ENCODE results near the gene MCCC1.
"Not testable (repeated sequence)": the region's sequence is repeated elsewhere in the genome, so short reads cannot be mapped to it uniquely, and the experiment has no call there.

The MCCC1 gene

GRCh38 chr3:183006396-183007002, 92.8 kb downstream of the MCCC1 start:
- Mint-ChIP-seq H3K27me3 (no peaks in the 10 kb centered on the region), H3K27ac (no peak overlapping the region), H3K9me3 (ENCODE audit: low read depth) (no peaks in the 10 kb centered on the region), H3K36me3 (peaks cover 3% of the 10 kb centered on the region), H3K4me1 (ENCODE audit: low read depth) (no peaks in the 10 kb centered on the region), H3K4me3 (no peak overlapping the region)

- no peak overlapping the region for H3K4me3 Mint-ChIP-seq
- H3K36me3 Mint-ChIP-seq, result peaks cover 3% of the 10 kb centered on the region
- no peaks in the 10 kb centered on the region for H3K4me1 Mint-ChIP-seq (ENCODE audit: low read depth)
- H3K9me3 Mint-ChIP-seq (ENCODE audit: low read depth), result peaks cover 4% of the 10 kb centered on the region
- H3K27me3 Mint-ChIP-seq, result no peaks in the 10 kb centered on the region
- H3K27ac Mint-ChIP-seq, result no peak overlapping the region
Observed at GRCh38 chr3:182999767-183000166, 99.5 kb downstream of the MCCC1 start.

GRCh38 chr3:182993486-182994201, 105.7 kb downstream of the MCCC1 start:
- H3K27ac Mint-ChIP-seq; H3K36me3 Mint-ChIP-seq; H3K4me3 Mint-ChIP-seq; H3K27me3 Mint-ChIP-seq; H3K4me1 Mint-ChIP-seq (ENCODE audit: low read depth): not testable (repeated sequence)
- H3K9me3 Mint-ChIP-seq (ENCODE audit: low read depth), result peaks cover 14% of the 10 kb centered on the region

- Mint-ChIP-seq H3K27me3 (no peaks in the 10 kb centered on the region), H3K36me3 (peaks cover 3% of the 10 kb centered on the region), H3K27ac (no peak overlapping the region), H3K4me3 (no peak overlapping the region), H3K9me3 (ENCODE audit: low read depth) (peaks cover 9% of the 10 kb centered on the region), H3K4me1 (ENCODE audit: low read depth) (no peaks in the 10 kb centered on the region)
Observed at GRCh38 chr3:182989566-182989965, 109.7 kb downstream of the MCCC1 start.

- no peaks in the 10 kb centered on the region for H3K36me3 Mint-ChIP-seq
- H3K4me3 Mint-ChIP-seq, result no peak overlapping the region
- no peak overlapping the region for H3K27ac Mint-ChIP-seq
- no peaks in the 10 kb centered on the region for H3K27me3 Mint-ChIP-seq
- peaks cover 5% of the 10 kb centered on the region for H3K4me1 Mint-ChIP-seq (ENCODE audit: low read depth)
- H3K9me3 Mint-ChIP-seq (ENCODE audit: low read depth), result no peaks in the 10 kb centered on the region
Observed at GRCh38 chr3:182986021-182986420, 113.3 kb downstream of the MCCC1 start.

- Mint-ChIP-seq H3K4me1 (ENCODE audit: low read depth) (peaks cover 12% of the 10 kb centered on the region), H3K27ac (no peak overlapping the region), H3K36me3 (no peaks in the 10 kb centered on the region), H3K4me3 (no peak overlapping the region), H3K27me3 (no peaks in the 10 kb centered on the region), H3K9me3 (ENCODE audit: low read depth) (no peaks in the 10 kb centered on the region)
Observed at GRCh38 chr3:182983876-182984275, 115.4 kb downstream of the MCCC1 start.

- peak overlapping the region; percentile 82 for H3K4me3 Mint-ChIP-seq
- H3K9me3 Mint-ChIP-seq (ENCODE audit: low read depth), result no peaks in the 10 kb centered on the region
- H3K4me1 Mint-ChIP-seq (ENCODE audit: low read depth), result peaks cover 31% of the 10 kb centered on the region
- H3K27ac Mint-ChIP-seq, result peak overlapping the region; percentile 87
- H3K36me3 Mint-ChIP-seq, result no peaks in the 10 kb centered on the region
- no peaks in the 10 kb centered on the region for H3K27me3 Mint-ChIP-seq
Observed at GRCh38 chr3:182981038-182981380, 118.3 kb downstream of the MCCC1 start.

- Mint-ChIP-seq H3K36me3 (no peaks in the 10 kb centered on the region), H3K4me1 (ENCODE audit: low read depth) (peaks cover 32% of the 10 kb centered on the region), H3K27me3 (no peaks in the 10 kb centered on the region), H3K4me3 (peak within 1 kb of the TSS; percentile 91), H3K27ac (peak within 1 kb of the TSS; percentile 87), H3K9me3 (ENCODE audit: low read depth) (no peaks in the 10 kb centered on the region)
Observed at GRCh38 chr3:182980204-182981037, 118.9 kb downstream of the MCCC1 start, which contains the start of gene DCUN1D1. Gene DCUN1D1, minus strand, starts transcription at chr3:182980538. Its CDS starts 49 bp downstream, at chr3:182980489.

- H3K4me1 Mint-ChIP-seq (ENCODE audit: low read depth), result peaks cover 35% of the 10 kb centered on the region
- no peaks in the 10 kb centered on the region for H3K9me3 Mint-ChIP-seq (ENCODE audit: low read depth)
- H3K36me3 Mint-ChIP-seq, result no peaks in the 10 kb centered on the region
Observed at GRCh38 chr3:182979674-182980191, 119.6 kb downstream of the MCCC1 start.

GRCh38 chr3:182979103-182979673, 120.1 kb downstream of the MCCC1 start:
- H3K4me1 Mint-ChIP-seq (ENCODE audit: low read depth), result peaks cover 35% of the 10 kb centered on the region
- no peaks in the 10 kb centered on the region for H3K9me3 Mint-ChIP-seq (ENCODE audit: low read depth)
- peak overlapping the region; percentile 91 for H3K4me3 Mint-ChIP-seq
- H3K27me3 Mint-ChIP-seq, result no peaks in the 10 kb centered on the region
- H3K36me3 Mint-ChIP-seq, result no peaks in the 10 kb centered on the region
- peak overlapping the region; percentile 87 for H3K27ac Mint-ChIP-seq

More at GRCh38 chr3:182979674-182980191, 119.6 kb downstream of the MCCC1 start:
- peak overlapping the region; percentile 87 for H3K27ac Mint-ChIP-seq
- no peaks in the 10 kb centered on the region for H3K27me3 Mint-ChIP-seq
- H3K4me3 Mint-ChIP-seq, result peak overlapping the region; percentile 91

- Mint-ChIP-seq H3K4me3 (peak overlapping the region; percentile 91), H3K27ac (no peak overlapping the region), H3K4me1 (ENCODE audit: low read depth) (peaks cover 35% of the 10 kb centered on the region)
Observed at GRCh38 chr3:182978387-182978786, 120.9 kb downstream of the MCCC1 start.

GRCh38 chr3:182973047-182973446, 126.2 kb downstream of the MCCC1 start:
- H3K4me1 Mint-ChIP-seq (ENCODE audit: low read depth), result peaks cover 49% of the 10 kb centered on the region
- H3K4me3 Mint-ChIP-seq, result no peak overlapping the region
- H3K36me3 Mint-ChIP-seq, result no peaks in the 10 kb centered on the region
- H3K27me3 Mint-ChIP-seq, result no peaks in the 10 kb centered on the region
- no peak overlapping the region for H3K27ac Mint-ChIP-seq
- no peaks in the 10 kb centered on the region for H3K9me3 Mint-ChIP-seq (ENCODE audit: low read depth)

More at GRCh38 chr3:182978387-182978786, 120.9 kb downstream of the MCCC1 start:
- no peaks in the 10 kb centered on the region for H3K27me3 Mint-ChIP-seq
- H3K9me3 Mint-ChIP-seq (ENCODE audit: low read depth), result no peaks in the 10 kb centered on the region
- no peaks in the 10 kb centered on the region for H3K36me3 Mint-ChIP-seq

- H3K36me3 Mint-ChIP-seq, result no peaks in the 10 kb centered on the region
- peaks cover 53% of the 10 kb centered on the region for H3K4me1 Mint-ChIP-seq (ENCODE audit: low read depth)
- no peaks in the 10 kb centered on the region for H3K9me3 Mint-ChIP-seq (ENCODE audit: low read depth)
- H3K27ac Mint-ChIP-seq, result no peak overlapping the region
- H3K27me3 Mint-ChIP-seq, result no peaks in the 10 kb centered on the region
- no peak overlapping the region for H3K4me3 Mint-ChIP-seq
Observed at GRCh38 chr3:182972387-182972786, 126.9 kb downstream of the MCCC1 start.

GRCh38 chr3:182971637-182972036, 127.7 kb downstream of the MCCC1 start:
- H3K4me3 Mint-ChIP-seq, result no peak overlapping the region
- H3K27me3 Mint-ChIP-seq, result no peaks in the 10 kb centered on the region
- no peaks in the 10 kb centered on the region for H3K36me3 Mint-ChIP-seq
- no peaks in the 10 kb centered on the region for H3K9me3 Mint-ChIP-seq (ENCODE audit: low read depth)
- peaks cover 54% of the 10 kb centered on the region for H3K4me1 Mint-ChIP-seq (ENCODE audit: low read depth)
- H3K27ac Mint-ChIP-seq, result no peak overlapping the region
